B cell (primary cell): ENCODE results near the gene TSPAN18.

Source experiments
- EZH2 ChIP-seq: IDR thresholded peaks from 2 replicates; pipeline ENCODE4 v1.6.1; 2012; ENCODE audit warnings: borderline replicate concordance, low read depth, mild to moderate bottlenecking, moderate library complexity, low read length; ENCODE audit not compliant: insufficient read depth, poor library complexity, severe bottlenecking
- TF ChIP-seq, protein P1 (sequence below): fragments of 200-600 bp; IDR thresholded peaks from one replicate; pipeline ENCODE4 v1.8.0; 2022; ENCODE audit warnings: antibody characterized with exemption, mild to moderate bottlenecking

- TF ChIP-seq, protein P1, sequence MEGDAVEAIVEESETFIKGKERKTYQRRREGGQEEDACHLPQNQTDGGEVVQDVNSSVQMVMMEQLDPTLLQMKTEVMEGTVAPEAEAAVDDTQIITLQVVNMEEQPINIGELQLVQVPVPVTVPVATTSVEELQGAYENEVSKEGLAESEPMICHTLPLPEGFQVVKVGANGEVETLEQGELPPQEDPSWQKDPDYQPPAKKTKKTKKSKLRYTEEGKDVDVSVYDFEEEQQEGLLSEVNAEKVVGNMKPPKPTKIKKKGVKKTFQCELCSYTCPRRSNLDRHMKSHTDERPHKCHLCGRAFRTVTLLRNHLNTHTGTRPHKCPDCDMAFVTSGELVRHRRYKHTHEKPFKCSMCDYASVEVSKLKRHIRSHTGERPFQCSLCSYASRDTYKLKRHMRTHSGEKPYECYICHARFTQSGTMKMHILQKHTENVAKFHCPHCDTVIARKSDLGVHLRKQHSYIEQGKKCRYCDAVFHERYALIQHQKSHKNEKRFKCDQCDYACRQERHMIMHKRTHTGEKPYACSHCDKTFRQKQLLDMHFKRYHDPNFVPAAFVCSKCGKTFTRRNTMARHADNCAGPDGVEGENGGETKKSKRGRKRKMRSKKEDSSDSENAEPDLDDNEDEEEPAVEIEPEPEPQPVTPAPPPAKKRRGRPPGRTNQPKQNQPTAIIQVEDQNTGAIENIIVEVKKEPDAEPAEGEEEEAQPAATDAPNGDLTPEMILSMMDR, result no peak
- no peak for TF ChIP-seq EZH2
Measured at GRCh38 chr11:44876194-44876723, 149.5 kb downstream of the TSPAN18 start.
